HG03103 (cell line): Measurements from ENCODE around the gene PNRC2.
"Not testable (repeated sequence)": the region's sequence is repeated elsewhere in the genome, so short reads cannot be mapped to it uniquely, and the experiment has no call there.

ENCODE experiments used
- ATAC-seq: cut with Tn5 transposase; IDR thresholded peaks from one replicate; pipeline ENCODE4 v1.9.1; 2021; ENCODE audit warnings: low read depth; ENCODE audit not compliant: unreplicated experiment

The PNRC2 gene

GRCh38 chr1:23936481-23937176 lies 23.0 kb upstream of the PNRC2 start:
- no peak for ATAC-seq

- no peak for ATAC-seq
These were observed 12.3 kb upstream of the PNRC2 start for GRCh38 chr1:23947366-23947765.

- no peak for ATAC-seq
These were observed 6.6 kb upstream of the PNRC2 start for GRCh38 chr1:23953020-23953419.

- ATAC-seq, result no peak
These were observed 2.5 kb upstream of the PNRC2 start for GRCh38 chr1:23957096-23957495.

- ATAC-seq, result not testable (repeated sequence)
These were observed 1.4 kb upstream of the PNRC2 start for GRCh38 chr1:23958040-23958809.

- peak; percentile 55 for ATAC-seq
These were observed 693 bp upstream of the PNRC2 start for GRCh38 chr1:23958810-23959460.

- ATAC-seq, result no peak
These were observed 828 bp downstream of the PNRC2 start for GRCh38 chr1:23960291-23961020.

- no peak for ATAC-seq
These were observed 4.1 kb downstream of the PNRC2 start for GRCh38 chr1:23963617-23964234.

- ATAC-seq, result no peak
These were observed 4.6 kb downstream of the PNRC2 start for GRCh38 chr1:23964235-23964668.

- ATAC-seq, result no peak
These were observed 5.4 kb downstream of the PNRC2 start for GRCh38 chr1:23964790-23965740.

GRCh38 chr1:23966973-23967493 lies 7.4 kb downstream of the PNRC2 start:
- ATAC-seq, result no peak

GRCh38 chr1:23967871-23968270 lies 8.2 kb downstream of the PNRC2 start:
- ATAC-seq, result no peak

- no peak for ATAC-seq
These were observed 17.7 kb downstream of the PNRC2 start for GRCh38 chr1:23977187-23977853.

- ATAC-seq, result no peak
These were observed 18.2 kb downstream of the PNRC2 start for GRCh38 chr1:23977854-23978191.

GRCh38 chr1:23978805-23979204 lies 19.2 kb downstream of the PNRC2 start:
- ATAC-seq, result no peak

- ATAC-seq, result no peak
These were observed 19.8 kb downstream of the PNRC2 start for GRCh38 chr1:23979387-23979880.

- peak; percentile 87 for ATAC-seq
These were observed 20.5 kb downstream of the PNRC2 start, which contains the start of gene SRSF10 for GRCh38 chr1:23979881-23980727. Gene SRSF10, minus strand, starts transcription at chr1:23980327. Its CDS starts 72 bp downstream, at chr1:23980255.

GRCh38 chr1:23980728-23981070 lies 21.1 kb downstream of the PNRC2 start:
- ATAC-seq, result no peak
